ENCODE data around the gene ENGASE.

DNA sequence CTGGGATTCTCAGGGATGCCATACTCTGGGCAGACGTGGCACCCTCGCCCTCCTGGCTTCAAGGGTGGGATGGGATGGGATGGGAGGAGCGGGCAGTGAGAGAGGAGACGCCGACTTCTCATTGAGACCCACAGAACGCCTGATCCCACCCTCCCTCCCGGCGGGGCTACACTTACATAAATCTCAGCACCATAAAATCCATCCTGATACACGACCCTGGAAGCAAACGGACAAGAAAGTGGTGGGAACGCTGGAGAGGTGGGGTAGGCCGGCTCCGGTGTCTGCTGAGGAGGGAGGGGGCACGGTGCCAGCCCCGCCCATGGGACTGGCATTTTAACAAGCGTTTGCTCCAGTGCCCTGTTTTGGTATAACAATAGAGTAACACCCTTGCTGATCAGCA lies 21.9 kb downstream of the ENGASE start:
- TF ChIP-seq POLR2AphosphoS5 (IDR thresholded peaks at IDR 0.05; ENCODE audit: low read depth), result no peak
- TF ChIP-seq, protein P1, sequence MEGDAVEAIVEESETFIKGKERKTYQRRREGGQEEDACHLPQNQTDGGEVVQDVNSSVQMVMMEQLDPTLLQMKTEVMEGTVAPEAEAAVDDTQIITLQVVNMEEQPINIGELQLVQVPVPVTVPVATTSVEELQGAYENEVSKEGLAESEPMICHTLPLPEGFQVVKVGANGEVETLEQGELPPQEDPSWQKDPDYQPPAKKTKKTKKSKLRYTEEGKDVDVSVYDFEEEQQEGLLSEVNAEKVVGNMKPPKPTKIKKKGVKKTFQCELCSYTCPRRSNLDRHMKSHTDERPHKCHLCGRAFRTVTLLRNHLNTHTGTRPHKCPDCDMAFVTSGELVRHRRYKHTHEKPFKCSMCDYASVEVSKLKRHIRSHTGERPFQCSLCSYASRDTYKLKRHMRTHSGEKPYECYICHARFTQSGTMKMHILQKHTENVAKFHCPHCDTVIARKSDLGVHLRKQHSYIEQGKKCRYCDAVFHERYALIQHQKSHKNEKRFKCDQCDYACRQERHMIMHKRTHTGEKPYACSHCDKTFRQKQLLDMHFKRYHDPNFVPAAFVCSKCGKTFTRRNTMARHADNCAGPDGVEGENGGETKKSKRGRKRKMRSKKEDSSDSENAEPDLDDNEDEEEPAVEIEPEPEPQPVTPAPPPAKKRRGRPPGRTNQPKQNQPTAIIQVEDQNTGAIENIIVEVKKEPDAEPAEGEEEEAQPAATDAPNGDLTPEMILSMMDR (conservative IDR thresholded peaks at IDR 0.05; ENCODE audit: low read depth in 2 of 2), result no peak
- TF ChIP-seq REST (IDR thresholded peaks at IDR 0.05; ENCODE audit: unreplicated experiment), result no peak
- no peak for TF ChIP-seq EZH2phosphoT487 (IDR thresholded peaks at IDR 0.05; ENCODE audit: unreplicated experiment)
- no peak for TF ChIP-seq EZH2 (IDR thresholded peaks at IDR 0.05; ENCODE audit: low read depth, unreplicated experiment)

All from GM23338 (cell line).